Cardiac septum (tissue), 1 donor: ENCODE measurements around the gene MTCL3.

ENCODE experiments used
- DNase-seq: peaks from one replicate; pipeline ENCODE4 v3.0.0-alpha.2; 2020; ENCODE audit warnings: low spot score
- intact Hi-C: fragments of 100-400 bp; cut with DNase I; formaldehyde crosslinking; loops from one replicate; pipeline ENCODE4 v1.14.0; 2022
- donor health status: DM: no; HTN: no; CAD: no.

MTCL3 gene

GRCh38 chr6:127518710-127519468 is at the start of gene MTCL3:
MTCL3 (minus strand) TSS chr6:127519335.
- DNase-seq = no peak
- intact Hi-C loops = no loop called here

GRCh38 chr6:127567476-127567875 is 48.3 kb upstream of the MTCL3 start:
- DNase-seq = no peak
- intact Hi-C loops = no loop called here

DNA sequence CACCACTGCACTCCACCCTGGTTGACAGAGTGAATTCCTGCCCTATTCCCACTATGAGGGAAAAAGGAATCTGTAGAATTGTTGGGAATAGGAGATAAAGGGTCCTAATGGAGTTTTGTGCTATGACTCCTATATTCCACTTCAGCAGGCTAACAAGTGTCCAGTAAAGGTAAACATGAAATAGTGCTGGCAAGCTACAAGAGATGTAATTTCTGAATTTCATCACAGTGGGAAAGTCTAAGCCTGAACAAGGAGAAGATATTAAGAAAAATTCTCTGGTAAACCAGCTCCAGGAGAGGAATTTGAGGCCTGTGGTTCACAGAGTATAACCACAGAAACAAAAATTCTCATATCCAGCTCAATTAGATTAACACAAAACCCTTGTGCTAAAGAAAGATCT is 47.5 kb upstream of the MTCL3 start:
- intact Hi-C loops = no loop called here
- DNase-seq = no peak

DNA sequence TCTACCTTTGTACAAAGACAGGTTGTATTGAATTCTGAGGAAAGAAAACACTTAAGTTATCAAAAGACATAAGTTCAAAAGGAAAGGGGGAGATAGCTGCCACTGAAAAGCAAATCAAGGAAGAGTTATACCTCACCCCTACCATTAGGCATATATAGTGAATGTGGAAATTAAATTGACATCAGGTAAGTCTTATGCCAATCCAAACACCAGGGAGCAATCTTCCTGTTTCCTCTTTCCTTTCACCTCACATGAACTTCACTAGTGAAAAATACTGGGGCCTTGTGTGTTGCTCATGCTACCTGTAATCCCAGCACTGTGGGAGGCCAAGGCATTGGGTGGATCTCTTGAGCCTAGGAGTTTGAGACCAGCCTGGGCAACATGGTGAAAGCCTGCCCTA is 47.0 kb upstream of the MTCL3 start:
- intact Hi-C loops = no loop called here

GRCh38 chr6:127564761-127565160 is 45.6 kb upstream of the MTCL3 start:
- intact Hi-C loops = no loop called here
- DNase-seq = no peak

More for the DNA sequence above, 47.0 kb upstream of the MTCL3 start:
- DNase-seq = no peak

GRCh38 chr6:127561660-127562059 is 42.5 kb upstream of the MTCL3 start:
- DNase-seq = no peak
- intact Hi-C loops = no loop called here

DNA sequence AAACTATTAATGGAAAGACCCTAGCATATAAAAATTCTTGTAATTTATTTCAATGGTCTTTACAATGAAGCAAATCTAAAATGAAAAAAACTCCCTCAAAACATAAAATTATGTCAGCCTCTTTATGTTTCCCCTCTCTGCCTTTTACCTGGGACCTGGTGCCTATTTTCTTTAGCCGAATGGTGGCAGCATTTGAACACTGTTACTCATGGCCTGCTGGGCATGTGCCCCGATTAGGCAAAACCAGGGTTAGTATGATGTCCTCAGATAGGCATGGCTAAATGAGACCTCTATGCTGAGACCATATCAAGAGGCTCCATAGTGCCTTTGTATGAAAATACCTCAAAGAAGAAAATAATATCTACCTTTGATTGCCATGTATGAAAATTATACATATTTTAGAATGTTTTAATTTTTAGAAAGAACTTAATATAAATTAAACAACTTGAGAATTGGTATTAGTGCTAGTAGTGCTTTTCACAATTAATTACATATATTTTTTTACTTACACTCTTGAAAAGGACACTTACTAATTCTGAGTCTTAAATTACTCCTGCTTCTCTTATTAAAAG is 35.4 kb upstream of the MTCL3 start:
- DNase-seq = no peak
- intact Hi-C loops = no loop called here

DNA sequence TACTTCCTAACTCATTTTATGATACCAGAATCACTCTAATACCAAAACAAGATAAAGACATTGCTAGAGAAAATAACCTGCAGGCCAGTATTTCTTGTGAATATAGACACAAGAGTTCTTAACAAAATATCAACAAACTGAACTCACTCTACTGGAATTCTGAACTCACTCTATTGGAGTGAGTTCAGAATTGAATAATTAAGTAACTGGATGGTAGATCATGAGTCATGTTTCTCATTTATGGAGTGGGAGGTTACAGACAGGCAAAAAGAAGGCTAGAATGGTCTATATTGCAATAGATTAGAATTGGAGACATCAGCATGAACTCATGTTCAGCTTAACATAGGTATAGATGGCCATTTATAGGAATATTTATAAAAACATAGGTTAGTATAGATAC is 31.3 kb upstream of the MTCL3 start:
- intact Hi-C loops = no loop called here
- DNase-seq = no peak

DNA sequence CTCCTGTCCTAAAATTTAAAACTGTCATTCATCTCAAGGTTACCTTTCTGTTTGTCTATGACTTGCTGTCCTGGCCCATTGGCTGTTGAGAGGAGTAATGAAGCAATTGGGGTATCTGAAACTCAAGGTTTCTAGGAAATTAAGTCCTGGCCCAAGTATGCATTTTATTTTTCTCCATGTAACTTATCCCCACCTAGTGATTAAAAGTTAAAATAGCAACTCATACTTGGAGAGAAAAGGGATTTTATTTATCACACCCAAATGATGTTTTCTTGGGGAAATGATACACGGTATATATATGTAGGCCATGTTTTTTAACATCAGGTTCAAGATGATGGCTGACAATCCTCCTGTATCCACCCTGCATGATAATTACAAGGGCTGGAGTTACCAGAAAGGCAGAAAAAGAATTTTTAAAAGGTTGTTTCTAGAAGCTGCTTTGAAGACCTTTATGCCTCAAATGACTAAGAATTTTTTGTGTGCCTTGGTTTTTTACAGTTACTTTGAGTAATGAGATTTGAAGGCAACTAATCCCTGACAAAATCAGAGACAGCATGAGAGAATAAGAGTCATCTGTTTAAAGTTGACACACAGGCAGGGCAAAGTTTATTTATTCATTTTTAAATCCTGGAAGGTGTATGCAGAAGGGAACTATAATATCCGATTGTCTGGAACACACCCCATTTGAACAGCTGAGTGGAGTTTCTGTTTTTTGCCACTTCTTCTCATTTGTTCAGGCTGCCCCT is 28.9 kb upstream of the MTCL3 start:
- DNase-seq = no peak
- intact Hi-C loops = no loop called here

DNA sequence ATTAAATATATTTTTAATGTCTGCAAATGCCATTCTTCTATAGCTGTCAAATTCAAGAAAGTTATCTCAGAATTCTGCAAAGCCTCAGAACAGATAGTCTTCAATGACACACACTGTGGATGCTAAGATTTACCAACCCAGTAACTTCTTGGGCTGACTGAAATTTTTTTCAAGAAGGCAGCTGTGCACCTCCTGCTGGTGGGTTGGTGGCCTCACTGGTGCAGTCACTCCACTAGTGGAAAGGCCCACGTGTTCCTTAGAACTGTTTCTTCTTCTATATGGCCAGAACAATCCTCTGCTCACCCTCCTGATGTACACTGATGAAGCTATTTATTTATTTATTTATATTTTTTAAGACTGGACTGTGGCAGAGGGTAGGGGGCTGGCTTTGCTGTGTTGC is 28.1 kb upstream of the MTCL3 start:
- intact Hi-C loops = no loop called here
- no peak for DNase-seq

DNA sequence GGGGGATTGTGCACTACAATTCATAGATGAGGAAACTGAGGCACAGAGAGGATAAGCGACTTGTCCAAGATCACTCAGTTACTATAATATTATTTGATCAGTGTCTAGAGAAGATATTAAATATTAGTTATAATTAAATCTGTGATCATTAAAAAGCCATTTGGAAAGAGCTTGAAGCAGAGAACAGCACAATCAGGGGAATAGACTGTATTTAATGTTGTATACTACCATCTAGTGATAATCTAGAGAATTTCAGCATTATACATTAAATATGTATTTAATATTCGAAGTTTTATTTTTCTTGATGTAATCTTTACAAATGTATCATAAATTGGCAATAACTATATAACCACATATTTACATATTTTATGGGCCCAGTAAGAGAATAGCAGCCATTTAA is 20.1 kb upstream of the MTCL3 start:
- DNase-seq = no peak
- intact Hi-C loops = loop anchor here (10.0 kb wide), 1 partner anchor 234 kb away; no protein-coding TSS in a partner anchor

- no peak for DNase-seq
- intact Hi-C loops = loop anchor here (10.0 kb wide), 1 partner anchor 234 kb away; no protein-coding TSS in a partner anchor
These were observed 19.7 kb upstream of the MTCL3 start for GRCh38 chr6:127538750-127539264.

DNA sequence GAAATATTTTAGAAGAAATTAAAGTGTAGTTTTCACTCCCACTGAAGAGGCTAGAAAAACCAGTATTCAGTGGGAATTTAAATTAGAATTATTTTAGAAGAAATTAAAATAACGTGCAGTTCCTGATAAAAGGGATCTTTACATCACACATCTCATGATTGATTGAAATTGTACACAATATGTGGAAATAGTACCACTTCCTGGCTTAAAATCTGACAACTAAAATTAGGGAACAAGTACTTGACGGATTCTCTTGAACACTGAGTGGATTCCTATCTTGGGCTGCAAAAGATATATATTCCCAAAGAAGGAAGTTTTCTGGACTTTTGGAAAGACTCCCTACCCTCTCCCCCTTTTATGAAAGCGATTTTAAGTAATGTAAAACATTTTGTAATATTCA is 14.6 kb upstream of the MTCL3 start:
- intact Hi-C loops = loop anchor here (10.0 kb wide), 1 partner anchor 229 kb away; no protein-coding TSS in a partner anchor
- no peak for DNase-seq

DNA sequence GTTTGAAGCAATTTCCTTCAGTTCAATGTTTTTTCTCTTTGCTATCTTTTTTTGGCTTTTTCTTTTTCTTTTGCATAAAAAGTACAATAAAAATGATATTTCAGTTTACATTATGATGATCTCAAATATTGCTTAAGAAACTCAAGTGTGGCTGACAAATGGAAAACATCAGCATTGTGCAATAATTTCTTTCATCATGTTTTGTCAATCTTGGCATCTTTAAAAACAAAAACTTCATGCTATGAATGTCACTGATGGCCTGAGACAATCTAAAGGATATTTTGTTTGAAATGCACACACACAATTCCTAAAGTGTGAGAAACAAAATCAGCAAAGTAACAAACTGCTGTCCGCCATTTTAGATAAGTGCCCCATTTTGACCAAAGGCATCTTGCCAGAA is 13.9 kb upstream of the MTCL3 start:
- intact Hi-C loops = loop anchor here (10.0 kb wide), 1 partner anchor 228 kb away; no protein-coding TSS in a partner anchor
- no peak for DNase-seq

GRCh38 chr6:127522714-127523113 is 3.6 kb upstream of the MTCL3 start:
- intact Hi-C loops = no loop called here
- DNase-seq = no peak

DNA sequence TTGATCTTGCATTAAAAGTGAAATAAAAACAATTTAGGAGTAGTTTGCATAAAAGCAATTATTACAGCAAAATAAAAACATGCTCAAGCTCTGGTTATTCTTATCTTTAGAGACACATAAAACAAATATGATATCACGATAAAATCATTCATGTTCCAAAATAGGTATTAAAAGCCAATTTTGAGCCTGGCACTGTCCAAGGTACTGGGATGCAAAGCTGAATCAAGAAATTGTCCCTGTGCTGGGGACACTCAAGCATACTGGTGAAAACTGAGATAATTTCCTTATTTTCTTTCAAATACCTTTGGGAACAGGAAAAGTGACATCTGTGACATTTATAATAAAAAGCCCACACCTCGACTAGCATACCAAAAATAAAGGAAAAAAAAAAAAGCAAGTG is 931 bp upstream of the MTCL3 start:
- intact Hi-C loops = no loop called here
- DNase-seq = no peak

DNA sequence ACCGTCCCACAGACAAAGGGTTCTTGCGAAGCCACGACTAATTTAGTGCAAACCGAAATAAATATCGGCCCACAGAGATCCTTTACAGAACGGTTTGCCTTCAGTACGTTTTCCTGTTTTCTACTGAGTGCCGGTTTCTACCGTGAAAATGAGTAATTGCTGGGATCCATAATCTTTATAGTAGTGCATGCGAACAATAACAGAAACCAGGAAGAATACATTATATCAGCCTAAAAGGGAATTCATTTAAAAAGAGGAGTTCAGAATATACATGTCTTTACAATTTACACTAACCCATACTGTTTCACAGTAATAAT is 292 bp upstream of the MTCL3 start:
- intact Hi-C loops = no loop called here
- no peak for DNase-seq

DNA sequence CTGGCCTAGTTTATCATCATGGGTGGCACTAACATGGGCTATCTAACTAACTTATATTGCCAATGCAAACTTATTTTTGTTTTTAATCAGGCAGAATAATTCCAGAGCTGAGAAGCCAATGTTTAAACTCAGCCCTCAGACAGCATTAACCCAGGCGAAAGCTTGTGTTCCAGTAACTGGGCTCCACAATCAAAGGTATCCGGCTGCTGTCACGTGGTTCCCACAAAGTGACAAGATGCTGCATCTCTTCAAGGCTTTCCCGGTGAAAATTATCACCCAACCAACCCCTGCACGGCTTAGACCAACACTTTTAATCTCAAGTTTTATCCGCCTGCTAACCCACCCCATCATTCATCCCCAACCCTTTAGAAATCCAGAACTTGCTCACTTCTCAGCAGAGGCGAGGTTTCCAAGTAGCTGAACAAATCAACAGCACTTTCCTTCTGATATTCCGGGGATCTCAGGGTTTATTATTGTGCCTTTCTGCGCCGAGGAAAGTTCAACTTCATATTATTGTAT is 885 bp downstream of the MTCL3 start:
- DNase-seq = no peak
- intact Hi-C loops = no loop called here

DNA sequence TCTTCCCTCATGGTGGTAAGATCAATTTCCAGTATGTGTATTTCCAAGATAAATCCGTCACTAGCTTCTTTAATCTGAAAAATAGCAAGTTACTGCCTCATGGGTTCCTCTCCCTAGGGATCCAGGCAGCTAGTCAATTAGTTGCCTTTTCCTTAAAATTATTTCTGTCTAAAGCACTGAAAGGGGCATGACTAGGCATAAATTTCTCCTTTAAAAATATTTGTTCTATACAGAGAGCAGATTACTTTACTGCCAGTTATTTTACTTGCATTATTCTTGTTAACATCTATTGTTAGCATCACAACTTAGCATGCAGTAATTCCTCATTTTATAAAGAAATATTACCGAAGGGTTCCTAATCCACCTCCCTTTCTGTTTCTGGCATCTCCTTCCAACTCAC is 1.4 kb downstream of the MTCL3 start:
- DNase-seq = no peak
- intact Hi-C loops = no loop called here

- no peak for DNase-seq
- intact Hi-C loops = no loop called here
These were observed 2.4 kb downstream of the MTCL3 start for GRCh38 chr6:127516662-127517273.
